NCI-H1436 (cell line): ENCODE data around the gene AKT3.

Experiments
- DNase-seq: peaks from one replicate; lab custom pipeline; 2025; lab: John Stamatoyannopoulos, UW

AKT3 gene

GRCh38 chr1:243461700-243462099 is 388.3 kb downstream of the AKT3 start:
- no peak for DNase-seq

DNA sequence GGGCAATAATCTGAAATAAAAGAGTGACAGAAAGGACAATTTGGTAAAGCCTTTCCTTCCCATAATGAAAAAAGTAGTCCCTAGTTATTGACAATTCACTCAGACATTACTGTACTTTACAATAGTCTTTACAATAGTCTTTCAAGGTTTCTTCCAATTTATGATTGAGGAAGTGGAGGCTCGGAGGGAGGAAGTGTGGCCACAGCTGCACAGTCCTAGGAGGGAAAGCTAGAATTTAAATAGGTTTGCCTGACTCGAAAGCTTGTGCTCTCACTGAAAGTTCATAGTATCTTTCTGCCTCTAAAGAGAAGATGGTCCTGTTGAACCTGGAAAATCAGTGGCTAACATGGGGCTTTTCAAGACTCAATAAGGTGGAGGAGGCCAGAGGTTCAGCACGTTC is 391.0 kb downstream of the AKT3 start:
- no peak for DNase-seq

- peak; percentile 30 for DNase-seq
Measured at GRCh38 chr1:243457363-243457982, 392.6 kb downstream of the AKT3 start.

- no peak for DNase-seq
Measured at GRCh38 chr1:243455760-243456651, 394.0 kb downstream of the AKT3 start.

DNA sequence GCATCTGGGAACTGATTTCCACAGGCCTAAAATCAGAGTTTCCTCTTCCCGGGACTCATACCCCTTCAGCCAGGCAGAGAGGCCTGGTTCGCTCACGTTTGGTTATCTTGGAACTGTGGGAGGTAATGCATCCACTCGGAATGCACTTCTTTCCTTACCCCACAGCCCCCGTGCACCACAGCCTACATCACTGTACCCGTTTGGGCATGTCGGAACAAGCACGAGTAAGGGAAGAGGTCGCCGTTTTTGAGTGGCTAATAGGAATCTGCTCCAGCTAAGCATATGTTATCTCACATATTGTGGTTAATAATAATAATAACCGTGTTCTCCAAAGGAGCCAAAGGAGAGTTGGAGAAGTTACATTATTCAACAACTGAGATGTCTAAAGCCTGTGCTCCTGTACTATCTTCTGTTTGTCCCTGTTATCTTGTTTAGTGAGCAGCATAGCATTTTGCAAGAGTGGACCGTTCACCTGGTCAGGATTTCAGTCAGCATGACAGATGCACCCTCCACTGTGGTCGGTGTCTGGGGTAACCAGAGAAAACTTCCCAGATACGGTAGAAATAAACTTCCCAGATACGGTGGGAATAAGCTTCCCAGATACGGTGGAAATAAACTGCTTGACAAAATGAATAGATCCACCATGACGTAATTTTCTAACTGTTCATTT is 395.6 kb downstream of the AKT3 start:
- no peak for DNase-seq

GRCh38 chr1:243452092-243452491 is 398.0 kb downstream of the AKT3 start:
- no peak for DNase-seq

DNA sequence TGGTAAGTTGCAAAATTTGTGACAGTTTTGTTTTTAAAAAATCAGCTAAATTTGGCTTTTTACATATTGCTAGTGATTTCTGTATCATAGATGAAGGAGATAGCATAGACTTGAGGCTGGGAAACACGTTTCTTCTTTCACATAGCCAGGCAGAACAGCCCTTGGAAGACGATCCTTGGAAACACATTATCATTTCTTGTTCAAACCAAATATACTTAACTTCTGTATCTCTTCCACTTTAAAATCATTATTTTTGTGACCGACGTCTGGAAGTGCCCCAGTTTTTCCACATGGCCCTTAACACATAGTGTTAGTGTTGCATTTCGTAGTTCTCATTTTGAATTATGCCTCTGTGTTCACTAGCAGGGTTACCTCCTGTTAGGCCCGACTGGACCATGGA is 400.7 kb downstream of the AKT3 start:
- DNase-seq, result no peak

DNA sequence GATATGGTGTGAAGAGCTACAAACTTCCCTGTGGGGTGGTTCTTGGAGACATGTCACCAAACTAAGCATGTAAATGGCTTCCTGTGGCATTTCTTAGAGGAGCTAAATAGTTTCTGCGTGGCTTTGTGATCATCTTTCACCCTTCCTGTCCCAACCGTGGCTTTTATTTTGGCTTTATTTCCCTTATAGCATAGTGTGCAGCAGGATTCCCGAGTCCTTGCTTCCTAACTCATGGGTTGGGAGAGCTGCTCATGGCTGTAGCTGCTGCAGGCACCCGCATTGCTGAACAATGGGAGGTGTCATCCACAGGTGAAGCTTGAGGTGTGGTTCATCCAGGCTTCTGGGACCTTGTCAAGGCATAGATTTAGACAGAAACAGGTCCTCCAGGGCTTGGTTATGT is 402.2 kb downstream of the AKT3 start:
- DNase-seq, result no peak

GRCh38 chr1:243447347-243447746 is 402.7 kb downstream of the AKT3 start:
- DNase-seq, result no peak

- no peak for DNase-seq
Measured at GRCh38 chr1:243443557-243443956, 406.5 kb downstream of the AKT3 start.

GRCh38 chr1:243441601-243442000 is 408.4 kb downstream of the AKT3 start:
- no peak for DNase-seq

DNA sequence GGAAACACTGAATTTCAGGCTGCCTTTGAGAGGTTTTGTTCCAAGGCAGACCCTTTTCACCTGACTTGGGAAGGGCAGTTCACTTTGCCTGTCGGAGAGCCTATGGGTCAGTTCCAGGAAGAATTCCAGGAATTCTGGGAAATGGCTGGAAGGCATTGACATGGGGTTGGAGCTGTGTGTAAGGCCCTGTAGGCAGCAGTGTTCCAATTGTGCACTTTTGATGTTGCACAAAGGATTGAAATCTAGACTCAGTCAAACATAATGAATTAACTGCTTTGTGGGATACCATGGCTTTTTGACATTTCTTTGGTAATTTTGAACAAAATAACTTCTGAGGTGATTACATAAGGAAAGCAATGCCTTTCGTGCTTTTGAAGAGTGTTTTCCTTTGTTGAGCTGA is 409.6 kb downstream of the AKT3 start:
- no peak for DNase-seq

DNA sequence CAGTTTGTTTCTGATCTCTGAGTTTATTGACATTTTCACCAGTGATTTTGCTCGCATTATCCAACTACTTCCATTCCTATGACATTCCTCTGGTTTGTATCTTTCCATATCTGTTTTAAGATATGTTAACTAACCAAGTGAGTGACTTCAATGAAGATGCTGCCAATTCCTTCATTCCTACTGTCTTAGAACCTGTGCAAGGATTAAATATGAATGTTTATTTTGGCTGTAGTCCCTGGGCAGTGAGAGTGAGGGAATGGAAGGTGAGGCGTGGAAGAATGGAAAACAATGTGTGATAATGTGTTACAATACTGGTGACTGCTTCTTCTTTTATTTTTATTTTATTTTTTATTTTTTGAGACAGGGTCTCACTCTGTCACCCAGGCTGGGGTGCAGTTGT is 411.2 kb downstream of the AKT3 start:
- no peak for DNase-seq
